A549 treated with DMSO at 1 μM for 4 hours (cell line): Measurements from ENCODE around the gene GOLIM4. TPM values are rescaled to one million over a fixed set of nuclear protein-coding genes. Genes with fewer than 3 reads are reported as not detected.

Source experiments
- total RNA-seq: library from RNA; stranded (reverse); fragments of 200-300 nt; extraction: Qiagen RNA extraction; gene quantifications from 5 replicates; pipeline ENCODE4 v1.2.3, GENCODE V29; 2022; ENCODE audit warnings: low read depth

GOLIM4 gene
- 16.7 to 22.9 TPM (median 20.9 TPM) in 5 replicates for total RNA-seq

GRCh38 chr3:168095611-168096209 lies at the start of gene GOLIM4:
Gene GOLIM4 (minus strand): TSS chr3:168095924. CDS start chr3:168095285, 639 bp downstream.

